Tibial artery (tissue), 4 donors: ENCODE data around the gene UGT2B15.
"Not testable (repeated sequence)": the region's sequence is repeated elsewhere in the genome, so short reads cannot be mapped to it uniquely, and the experiment has no call there.

Experiments
- DNase-seq, 2 donors: peaks; one replicate each; pipeline ENCODE4 v3.0.0-alpha.2; 2019
- H3K27ac ChIP-seq, 2 donors: fragments of 200-600 bp; sonication (generic) in 1 of 2; 1 replicate in 1 of 2; 2 replicates in 1 of 2; pipeline ENCODE4 v1.5.1; 2018 to 2019; ENCODE audit warnings: mild to moderate bottlenecking in 1 of 2
- H3K27me3 ChIP-seq, 2 donors: fragments of 200-600 bp; sonication (generic) in 1 of 2; one replicate each; pipeline versions ENCODE4 v1.5.1 to v1.6.0; 2016 to 2019
- H3K36me3 ChIP-seq, 3 donors: fragments of 200-600 bp; sonication (generic) in 2 of 3; one replicate each; pipeline ENCODE4 v1.5.1; 2016 to 2019; ENCODE audit warnings: mild to moderate bottlenecking in 2 of 3
- H3K4me1 ChIP-seq, 4 donors: fragments of 200-600 bp; sonication (generic) in 2 of 4; 1 replicate in 3 of 4; 2 replicates in 1 of 4; pipeline ENCODE4 v1.5.1; 2016 to 2019
- H3K4me3 ChIP-seq, 2 donors: fragments of 200-600 bp; sonication (generic) in 1 of 2; 1 replicate in 1 of 2; 2 replicates in 1 of 2; pipeline ENCODE4 v1.5.1; 2018 to 2019; ENCODE audit warnings: mild to moderate bottlenecking in 2 of 2
- H3K9me3 ChIP-seq, 3 donors: fragments of 200-600 bp; sonication (generic) in 1 of 3; one replicate each; pipeline ENCODE4 v1.5.1; 2016 to 2019
- intact Hi-C: fragments of 100-400 bp; cut with DNase I; formaldehyde crosslinking; loops from one replicate; pipeline ENCODE4 v1.15.0; 2023; ENCODE audit warnings: low total_unique reads
- TF ChIP-seq, protein P1 (sequence below), 2 experiments: fragments of 200-600 bp in 1 of 2; fragments of 450-650 bp in 1 of 2; IDR thresholded peaks; one replicate each; pipeline ENCODE4 v1.5.1; 2017 to 2019; ENCODE audit warnings: antibody characterized with exemption in 2 of 2, mild to moderate bottlenecking in 1 of 2, moderate library complexity in 1 of 2

UGT2B15 gene

DNA sequence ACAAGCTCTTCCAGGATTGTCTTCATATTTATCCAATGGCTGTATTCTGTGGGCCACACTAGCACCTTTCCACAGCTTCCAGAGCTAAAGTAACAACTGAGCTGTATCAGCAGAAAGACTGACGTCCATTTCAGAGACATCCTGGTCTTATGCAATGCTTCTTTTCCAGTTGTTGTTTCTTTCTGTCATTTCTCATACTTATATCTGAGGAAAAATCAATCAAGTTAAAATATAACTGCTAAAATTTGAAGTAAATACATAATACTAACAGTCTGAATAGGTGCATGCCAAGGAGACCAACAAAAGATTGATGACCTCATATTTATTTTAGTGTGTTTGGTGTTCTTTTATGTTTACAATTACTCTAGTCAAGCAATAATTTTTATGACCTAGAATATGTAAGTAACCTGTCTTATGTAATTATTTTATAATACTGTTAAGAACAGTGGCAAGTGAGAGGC, at the start of gene UGT2B15:
UGT2B15 (minus strand) TSS at position 174 of the 461 bp plus-strand sequence; CDS start at position 140, 34 bp downstream.
- H3K27me3 ChIP-seq, H3K27ac ChIP-seq, H3K4me3 ChIP-seq, H3K36me3 ChIP-seq, DNase-seq, intact Hi-C loops, H3K9me3 ChIP-seq, H3K4me1 ChIP-seq: not testable (repeated sequence)

GRCh38 chr4:68719075-68719473, 48.6 kb upstream of the UGT2B15 start:
- DNase-seq: no peak
- Histone ChIP-seq H3K4me3 (no peak overlapping the region), H3K27me3 (no peaks in the 10 kb centered on the region), H3K36me3 (no peaks in the 10 kb centered on the region), H3K4me1 (no peaks in the 10 kb centered on the region), H3K9me3 (no peaks in the 10 kb centered on the region), H3K27ac (no peak overlapping the region)
- TF ChIP-seq, protein P1, sequence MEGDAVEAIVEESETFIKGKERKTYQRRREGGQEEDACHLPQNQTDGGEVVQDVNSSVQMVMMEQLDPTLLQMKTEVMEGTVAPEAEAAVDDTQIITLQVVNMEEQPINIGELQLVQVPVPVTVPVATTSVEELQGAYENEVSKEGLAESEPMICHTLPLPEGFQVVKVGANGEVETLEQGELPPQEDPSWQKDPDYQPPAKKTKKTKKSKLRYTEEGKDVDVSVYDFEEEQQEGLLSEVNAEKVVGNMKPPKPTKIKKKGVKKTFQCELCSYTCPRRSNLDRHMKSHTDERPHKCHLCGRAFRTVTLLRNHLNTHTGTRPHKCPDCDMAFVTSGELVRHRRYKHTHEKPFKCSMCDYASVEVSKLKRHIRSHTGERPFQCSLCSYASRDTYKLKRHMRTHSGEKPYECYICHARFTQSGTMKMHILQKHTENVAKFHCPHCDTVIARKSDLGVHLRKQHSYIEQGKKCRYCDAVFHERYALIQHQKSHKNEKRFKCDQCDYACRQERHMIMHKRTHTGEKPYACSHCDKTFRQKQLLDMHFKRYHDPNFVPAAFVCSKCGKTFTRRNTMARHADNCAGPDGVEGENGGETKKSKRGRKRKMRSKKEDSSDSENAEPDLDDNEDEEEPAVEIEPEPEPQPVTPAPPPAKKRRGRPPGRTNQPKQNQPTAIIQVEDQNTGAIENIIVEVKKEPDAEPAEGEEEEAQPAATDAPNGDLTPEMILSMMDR (IDR thresholded peaks at IDR 0.05): no peak
- intact Hi-C loops: no loop called here

DNA sequence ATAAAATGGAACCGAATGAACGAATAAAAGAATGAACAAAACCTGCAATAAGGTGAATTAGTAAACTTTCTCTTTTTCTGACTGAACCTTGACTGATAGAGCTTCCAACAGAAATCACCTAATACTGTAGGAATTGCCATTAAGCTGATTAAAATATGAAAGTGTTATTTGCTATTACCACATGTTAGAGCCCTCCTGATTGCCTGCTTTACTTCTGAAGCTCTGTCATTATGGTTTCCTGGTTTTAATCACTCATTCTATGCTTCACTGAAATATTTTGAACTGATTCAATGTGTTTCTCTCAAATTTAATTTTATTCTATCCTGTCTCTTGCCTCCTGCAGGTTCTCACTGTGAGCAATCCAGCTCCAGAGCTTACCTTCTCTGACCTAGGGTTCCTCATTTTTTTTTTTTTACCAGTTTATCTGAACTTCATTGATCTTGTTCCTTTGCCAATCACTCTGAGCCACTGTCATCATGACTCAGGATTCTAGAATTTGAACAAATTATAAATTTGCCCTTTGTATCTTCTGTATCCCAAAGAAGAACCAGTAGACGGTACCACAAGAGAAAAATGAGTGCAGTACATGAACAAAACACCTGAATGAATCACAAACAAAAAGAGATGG, 48.1 kb upstream of the UGT2B15 start:
- Histone ChIP-seq H3K9me3 (no peaks in the 10 kb centered on the region), H3K27me3 (no peaks in the 10 kb centered on the region), H3K4me1 (no peaks in the 10 kb centered on the region), H3K36me3 (no peaks in the 10 kb centered on the region), H3K27ac (no peak overlapping the region), H3K4me3 (no peak overlapping the region)
- no peak for DNase-seq
- TF ChIP-seq, protein P1 (IDR thresholded peaks at IDR 0.05): no peak
- intact Hi-C loops: no loop called here

GRCh38 chr4:68717999-68718398, 47.5 kb upstream of the UGT2B15 start:
- H3K27ac ChIP-seq: no peak overlapping the region
- intact Hi-C loops: no loop called here

DNA sequence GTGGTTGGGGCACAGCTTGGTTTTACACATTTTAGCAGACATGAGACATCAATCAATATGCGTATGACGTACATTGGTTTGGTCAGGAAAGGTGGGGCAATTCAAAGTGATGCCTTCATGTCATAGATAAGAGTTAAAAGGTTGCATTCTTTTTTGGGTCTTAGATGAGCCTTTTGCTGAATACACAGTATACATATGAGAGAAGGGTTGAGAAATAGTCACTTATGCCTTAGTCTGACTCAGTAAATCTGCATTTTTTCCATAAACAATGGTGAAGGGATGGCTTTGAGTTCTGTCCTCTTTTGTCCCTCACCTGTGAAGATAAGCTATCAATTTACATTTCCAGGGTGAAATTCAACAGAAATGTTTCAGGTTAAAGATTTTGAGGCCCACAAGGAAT, 43.9 kb upstream of the UGT2B15 start:
- Histone ChIP-seq H3K27ac (no peak overlapping the region), H3K4me1 (no peaks in the 10 kb centered on the region), H3K4me3 (no peak overlapping the region), H3K9me3 (no peaks in the 10 kb centered on the region), H3K27me3 (no peaks in the 10 kb centered on the region), H3K36me3 (no peaks in the 10 kb centered on the region)
- TF ChIP-seq, protein P1 (IDR thresholded peaks at IDR 0.05): no peak
- no peak for DNase-seq
- intact Hi-C loops: no loop called here

More at GRCh38 chr4:68717999-68718398, 47.5 kb upstream of the UGT2B15 start:
- Histone ChIP-seq H3K4me1 (no peaks in the 10 kb centered on the region), H3K9me3 (no peaks in the 10 kb centered on the region), H3K4me3 (no peak overlapping the region), H3K27me3 (no peaks in the 10 kb centered on the region), H3K36me3 (no peaks in the 10 kb centered on the region)
- DNase-seq: no peak
- TF ChIP-seq, protein P1 (IDR thresholded peaks at IDR 0.05): no peak

- no peaks in the 10 kb centered on the region for H3K36me3 ChIP-seq
- intact Hi-C loops: no loop called here
- H3K27ac ChIP-seq: no peak overlapping the region
- no peak overlapping the region for H3K4me3 ChIP-seq
- DNase-seq: no peak
- no peaks in the 10 kb centered on the region for H3K4me1 ChIP-seq
- no peaks in the 10 kb centered on the region for H3K9me3 ChIP-seq
- TF ChIP-seq, protein P1 (IDR thresholded peaks at IDR 0.05): no peak
- no peaks in the 10 kb centered on the region for H3K27me3 ChIP-seq
Observed at GRCh38 chr4:68712207-68712606, 41.8 kb upstream of the UGT2B15 start.
